OCI-LY7 (cell line): ENCODE results near the gene COBL.

Experiments used
- CTCF ChIP-seq: fragments of 200-600 bp; sonication (generic); conservative IDR thresholded peaks from 2 replicates; pipeline ENCODE4 v1.5.1; 2014; ENCODE audit warnings: mild to moderate bottlenecking, antibody characterized with exemption, low read length, moderate library complexity, mixed read lengths
- EZH2phosphoT487 ChIP-seq: fragments of 200-600 bp; sonication (generic); IDR thresholded peaks from 2 replicates; pipeline ENCODE4 v1.6.1; 2018; ENCODE audit warnings: low read depth, borderline replicate concordance, mild to moderate bottlenecking, mixed run types, antibody characterized with exemption, low read length, moderate library complexity, mixed read lengths

GRCh38 chr7:51246258-51247245, 70.1 kb downstream of the COBL start:
- no peak for TF ChIP-seq CTCF
- TF ChIP-seq EZH2phosphoT487 = no peak
